HG03571 (cell line): ENCODE data around the gene WNT2B.

Experiments
- ATAC-seq: cut with Tn5 transposase; IDR thresholded peaks from one replicate; pipeline ENCODE4 v1.9.1; 2021; ENCODE audit not compliant: unreplicated experiment

Gene WNT2B

GRCh38 chr1:112564081-112564480, 55.3 kb downstream of the WNT2B start:
- no peak for ATAC-seq

GRCh38 chr1:112565800-112566199, 57.0 kb downstream of the WNT2B start:
- no peak for ATAC-seq

GRCh38 chr1:112575154-112575804, 66.5 kb downstream of the WNT2B start:
- no peak for ATAC-seq

- no peak for ATAC-seq
Observed at GRCh38 chr1:112576240-112576639, 67.5 kb downstream of the WNT2B start.
